ENCODE results near the gene CD160.

Gene CD160

GRCh38 chr1:145730467-145730866, 11.2 kb downstream of the CD160 start:
- TF ChIP-seq ZNF660 (tag by site-specific recombination; IDR thresholded peaks at IDR 0.05): no peak
- no peak for TF ChIP-seq ZNF777 (tag by site-specific recombination; IDR thresholded peaks at IDR 0.05; ENCODE audit: borderline replicate concordance)
- TF ChIP-seq, protein P1, sequence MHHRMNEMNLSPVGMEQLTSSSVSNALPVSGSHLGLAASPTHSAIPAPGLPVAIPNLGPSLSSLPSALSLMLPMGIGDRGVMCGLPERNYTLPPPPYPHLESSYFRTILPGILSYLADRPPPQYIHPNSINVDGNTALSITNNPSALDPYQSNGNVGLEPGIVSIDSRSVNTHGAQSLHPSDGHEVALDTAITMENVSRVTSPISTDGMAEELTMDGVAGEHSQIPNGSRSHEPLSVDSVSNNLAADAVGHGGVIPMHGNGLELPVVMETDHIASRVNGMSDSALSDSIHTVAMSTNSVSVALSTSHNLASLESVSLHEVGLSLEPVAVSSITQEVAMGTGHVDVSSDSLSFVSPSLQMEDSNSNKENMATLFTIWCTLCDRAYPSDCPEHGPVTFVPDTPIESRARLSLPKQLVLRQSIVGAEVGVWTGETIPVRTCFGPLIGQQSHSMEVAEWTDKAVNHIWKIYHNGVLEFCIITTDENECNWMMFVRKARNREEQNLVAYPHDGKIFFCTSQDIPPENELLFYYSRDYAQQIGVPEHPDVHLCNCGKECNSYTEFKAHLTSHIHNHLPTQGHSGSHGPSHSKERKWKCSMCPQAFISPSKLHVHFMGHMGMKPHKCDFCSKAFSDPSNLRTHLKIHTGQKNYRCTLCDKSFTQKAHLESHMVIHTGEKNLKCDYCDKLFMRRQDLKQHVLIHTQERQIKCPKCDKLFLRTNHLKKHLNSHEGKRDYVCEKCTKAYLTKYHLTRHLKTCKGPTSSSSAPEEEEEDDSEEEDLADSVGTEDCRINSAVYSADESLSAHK (tag by site-specific recombination; IDR thresholded peaks at IDR 0.05): no peak
- TF ChIP-seq ZNF830 (tag by site-specific recombination; IDR thresholded peaks at IDR 0.05; ENCODE audit: low read depth): no peak
- no peak for TF ChIP-seq ZBTB44 (tag by site-specific recombination; IDR thresholded peaks at IDR 0.05)
- TF ChIP-seq ZSCAN30 (tag by site-specific recombination; IDR thresholded peaks at IDR 0.05): no peak
- TF ChIP-seq ZFP69B (tag by site-specific recombination; IDR thresholded peaks at IDR 0.05): no peak
- TF ChIP-seq ZNF2 (tag by site-specific recombination; IDR thresholded peaks at IDR 0.05): no peak
- no peak for TF ChIP-seq SP3 (tag by site-specific recombination; IDR thresholded peaks at IDR 0.05)
- TF ChIP-seq, protein P2, sequence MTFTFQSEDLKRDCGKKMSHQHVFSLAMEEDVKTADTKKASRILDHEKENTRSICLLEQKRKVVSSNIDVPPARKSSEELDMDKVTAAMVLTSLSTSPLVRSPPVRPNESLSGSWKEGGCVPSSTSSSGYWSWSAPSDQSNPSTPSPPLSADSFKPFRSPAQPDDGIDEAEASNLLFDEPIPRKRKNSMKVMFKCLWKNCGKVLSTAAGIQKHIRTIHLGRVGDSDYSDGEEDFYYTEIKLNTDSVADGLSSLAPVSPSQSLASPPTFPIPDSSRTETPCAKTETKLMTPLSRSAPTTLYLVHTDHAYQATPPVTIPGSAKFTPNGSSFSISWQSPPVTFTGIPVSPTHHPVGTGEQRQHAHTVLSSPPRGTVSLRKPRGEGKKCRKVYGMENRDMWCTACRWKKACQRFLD (tag by site-specific recombination; IDR thresholded peaks at IDR 0.05): no peak
- TF ChIP-seq, protein P3, sequence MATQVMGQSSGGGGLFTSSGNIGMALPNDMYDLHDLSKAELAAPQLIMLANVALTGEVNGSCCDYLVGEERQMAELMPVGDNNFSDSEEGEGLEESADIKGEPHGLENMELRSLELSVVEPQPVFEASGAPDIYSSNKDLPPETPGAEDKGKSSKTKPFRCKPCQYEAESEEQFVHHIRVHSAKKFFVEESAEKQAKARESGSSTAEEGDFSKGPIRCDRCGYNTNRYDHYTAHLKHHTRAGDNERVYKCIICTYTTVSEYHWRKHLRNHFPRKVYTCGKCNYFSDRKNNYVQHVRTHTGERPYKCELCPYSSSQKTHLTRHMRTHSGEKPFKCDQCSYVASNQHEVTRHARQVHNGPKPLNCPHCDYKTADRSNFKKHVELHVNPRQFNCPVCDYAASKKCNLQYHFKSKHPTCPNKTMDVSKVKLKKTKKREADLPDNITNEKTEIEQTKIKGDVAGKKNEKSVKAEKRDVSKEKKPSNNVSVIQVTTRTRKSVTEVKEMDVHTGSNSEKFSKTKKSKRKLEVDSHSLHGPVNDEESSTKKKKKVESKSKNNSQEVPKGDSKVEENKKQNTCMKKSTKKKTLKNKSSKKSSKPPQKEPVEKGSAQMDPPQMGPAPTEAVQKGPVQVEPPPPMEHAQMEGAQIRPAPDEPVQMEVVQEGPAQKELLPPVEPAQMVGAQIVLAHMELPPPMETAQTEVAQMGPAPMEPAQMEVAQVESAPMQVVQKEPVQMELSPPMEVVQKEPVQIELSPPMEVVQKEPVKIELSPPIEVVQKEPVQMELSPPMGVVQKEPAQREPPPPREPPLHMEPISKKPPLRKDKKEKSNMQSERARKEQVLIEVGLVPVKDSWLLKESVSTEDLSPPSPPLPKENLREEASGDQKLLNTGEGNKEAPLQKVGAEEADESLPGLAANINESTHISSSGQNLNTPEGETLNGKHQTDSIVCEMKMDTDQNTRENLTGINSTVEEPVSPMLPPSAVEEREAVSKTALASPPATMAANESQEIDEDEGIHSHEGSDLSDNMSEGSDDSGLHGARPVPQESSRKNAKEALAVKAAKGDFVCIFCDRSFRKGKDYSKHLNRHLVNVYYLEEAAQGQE (tag by site-specific recombination; IDR thresholded peaks at IDR 0.05): no peak
- no peak for TF ChIP-seq ZNF449 (tag by site-specific recombination; IDR thresholded peaks at IDR 0.05)
- TF ChIP-seq ZNF560 (tag by site-specific recombination; IDR thresholded peaks at IDR 0.05; ENCODE audit: borderline replicate concordance): no peak
- no peak for TF ChIP-seq ZXDB (tag by site-specific recombination; IDR thresholded peaks at IDR 0.05)
- TF ChIP-seq CTCF (tag by site-specific recombination; IDR thresholded peaks at IDR 0.05): no peak
- ChIA-PET POLR2A (no interaction called here), CTCF (no interaction called here)
- Histone ChIP-seq H3K9me3 (ENCODE audit: control insufficient read depth, insufficient read depth, low read depth, low read length) (no peaks in the 10 kb centered on the region), H3K4me1 (ENCODE audit: control insufficient read depth, insufficient read depth, low read length) (no peaks in the 10 kb centered on the region), H3K36me3 (ENCODE audit: control insufficient read depth in 2 of 2, insufficient read depth in 1 of 2, low read length in 2 of 2) (no peaks in the 10 kb centered on the region), H3K4me3 (ENCODE audit: low read depth, low read length) (no peak overlapping the region), H3K27ac (ENCODE audit: extremely low read depth, low read depth, low read length) (no peak overlapping the region)
